GM12801 (cell line): Measurements from ENCODE around the gene ADAMTSL3.

Experiments
- TF ChIP-seq, protein P1 (sequence below): IDR thresholded peaks from one replicate; pipeline ENCODE4 v1.5.1; 2011; ENCODE audit warnings: control low read depth; ENCODE audit not compliant: insufficient read length; ENCODE audit errors: extremely low read depth

ADAMTSL3 gene

DNA sequence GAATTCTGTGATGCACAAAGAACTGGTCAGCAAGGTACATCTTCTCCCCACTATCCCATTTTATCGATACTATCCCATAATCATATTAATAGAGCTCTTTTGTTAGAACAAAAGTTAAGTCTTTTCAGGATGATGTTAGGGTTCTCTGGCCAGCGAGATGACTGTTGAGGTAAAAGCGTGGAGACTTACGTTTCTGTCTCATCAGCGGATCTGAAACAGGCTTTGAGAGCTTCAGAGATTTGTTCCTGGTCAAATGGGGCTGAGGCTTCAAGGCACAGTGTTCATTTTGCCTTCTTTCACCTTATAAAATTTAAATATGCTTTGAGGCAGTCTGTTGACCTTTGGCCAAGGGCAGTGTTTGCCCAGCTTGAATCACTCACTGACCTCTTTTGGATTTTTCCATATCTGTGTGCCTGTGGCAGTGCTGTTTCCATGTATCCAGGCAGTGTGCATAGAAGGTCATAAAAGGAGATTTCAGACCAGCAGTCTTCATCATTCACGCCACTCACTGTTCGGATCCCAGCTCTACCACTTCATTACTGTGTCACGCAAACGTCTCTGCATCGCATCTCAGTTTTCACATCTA, 3.1 kb downstream of the ADAMTSL3 start:
- TF ChIP-seq, protein P1, sequence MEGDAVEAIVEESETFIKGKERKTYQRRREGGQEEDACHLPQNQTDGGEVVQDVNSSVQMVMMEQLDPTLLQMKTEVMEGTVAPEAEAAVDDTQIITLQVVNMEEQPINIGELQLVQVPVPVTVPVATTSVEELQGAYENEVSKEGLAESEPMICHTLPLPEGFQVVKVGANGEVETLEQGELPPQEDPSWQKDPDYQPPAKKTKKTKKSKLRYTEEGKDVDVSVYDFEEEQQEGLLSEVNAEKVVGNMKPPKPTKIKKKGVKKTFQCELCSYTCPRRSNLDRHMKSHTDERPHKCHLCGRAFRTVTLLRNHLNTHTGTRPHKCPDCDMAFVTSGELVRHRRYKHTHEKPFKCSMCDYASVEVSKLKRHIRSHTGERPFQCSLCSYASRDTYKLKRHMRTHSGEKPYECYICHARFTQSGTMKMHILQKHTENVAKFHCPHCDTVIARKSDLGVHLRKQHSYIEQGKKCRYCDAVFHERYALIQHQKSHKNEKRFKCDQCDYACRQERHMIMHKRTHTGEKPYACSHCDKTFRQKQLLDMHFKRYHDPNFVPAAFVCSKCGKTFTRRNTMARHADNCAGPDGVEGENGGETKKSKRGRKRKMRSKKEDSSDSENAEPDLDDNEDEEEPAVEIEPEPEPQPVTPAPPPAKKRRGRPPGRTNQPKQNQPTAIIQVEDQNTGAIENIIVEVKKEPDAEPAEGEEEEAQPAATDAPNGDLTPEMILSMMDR, result no peak

DNA sequence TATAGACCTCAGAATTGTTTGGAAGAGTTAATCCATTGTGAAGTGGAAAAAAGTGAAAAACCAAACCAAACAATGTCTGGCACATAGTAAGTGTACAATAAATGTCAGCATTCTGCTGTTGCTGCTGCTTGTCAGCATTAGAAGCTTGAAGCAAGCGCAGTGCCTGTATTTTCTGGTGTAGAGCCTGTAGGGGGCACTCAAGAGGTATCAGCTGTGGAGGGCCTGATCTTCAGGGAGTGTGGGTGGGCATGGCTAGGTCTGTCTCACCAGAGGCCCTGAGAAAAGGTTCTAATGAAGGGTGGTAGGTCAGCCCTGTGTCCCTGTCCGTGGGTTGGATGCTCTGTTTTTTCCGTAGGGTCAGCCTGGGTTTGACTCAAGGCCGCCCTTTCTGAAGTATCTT, 3.6 kb downstream of the ADAMTSL3 start:
- TF ChIP-seq, protein P1, result no peak

GRCh38 chr15:83658430-83659416, 4.8 kb downstream of the ADAMTSL3 start:
- TF ChIP-seq, protein P1, result no peak

DNA sequence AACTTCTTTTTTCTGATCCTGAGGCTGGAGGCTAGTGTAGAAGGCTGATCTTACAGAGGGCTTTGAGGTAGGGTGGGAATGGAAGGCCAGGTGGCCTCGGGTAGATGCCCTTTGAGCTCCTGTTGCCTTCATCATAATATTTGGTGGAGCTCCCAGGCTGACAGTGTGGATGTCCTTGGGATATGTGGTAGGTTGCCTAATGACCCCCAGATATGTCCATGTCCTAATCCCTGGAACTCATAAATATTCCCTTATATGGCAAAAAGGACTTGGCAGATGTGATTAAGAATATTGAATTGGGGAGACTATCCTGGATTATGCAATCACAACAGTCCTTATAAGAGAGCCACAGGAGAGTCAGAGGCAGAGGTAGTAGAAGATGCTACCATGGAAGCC, 5.5 kb downstream of the ADAMTSL3 start:
- TF ChIP-seq, protein P1, result no peak

DNA sequence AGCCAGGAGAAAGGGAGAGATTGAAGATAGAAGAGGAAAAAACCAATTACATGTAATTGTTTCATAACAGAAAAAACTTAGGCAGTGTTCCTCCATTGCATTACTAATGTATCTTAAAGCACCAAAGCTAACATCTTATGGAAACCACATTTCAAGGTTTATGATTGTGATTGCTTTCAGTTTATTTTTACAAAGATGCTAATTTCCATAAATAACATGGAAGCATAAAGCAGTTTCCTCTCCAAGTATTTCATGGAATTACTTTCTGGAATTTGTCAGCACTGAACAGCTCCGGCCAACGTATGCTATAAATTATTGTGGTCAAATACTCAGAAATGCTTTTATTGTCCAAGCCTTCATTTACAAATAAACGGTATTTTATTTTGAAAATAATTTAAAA, 11.6 kb downstream of the ADAMTSL3 start:
- TF ChIP-seq, protein P1, result no peak

GRCh38 chr15:83670672-83671229, 16.8 kb downstream of the ADAMTSL3 start:
- TF ChIP-seq, protein P1, result no peak

DNA sequence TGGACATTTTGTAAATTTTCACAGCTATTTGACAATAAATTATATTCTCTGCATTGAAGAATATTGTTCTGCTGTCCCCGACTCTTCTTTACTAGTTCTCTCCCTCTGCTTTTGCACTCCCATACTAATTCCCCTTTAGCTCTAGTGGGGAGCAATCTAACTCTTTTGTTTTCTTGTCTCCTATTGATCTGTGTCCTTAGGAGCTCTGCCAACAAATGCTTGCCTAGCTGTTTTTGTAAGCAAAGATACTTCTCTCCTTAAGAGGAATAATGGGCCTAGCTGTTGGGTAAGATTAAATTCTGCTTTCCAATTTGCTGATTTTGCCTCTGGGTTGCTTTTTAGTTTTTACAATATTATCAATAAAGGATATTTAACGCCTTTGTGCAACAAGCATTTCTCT, 17.7 kb downstream of the ADAMTSL3 start:
- TF ChIP-seq, protein P1, result no peak
